Colon (tissue), 2 donors: Measurements from ENCODE around the gene SRSF3.
"Not testable (repeated sequence)": the region's sequence is repeated elsewhere in the genome, so short reads cannot be mapped to it uniquely, and the experiment has no call there.

ENCODE experiments used
- FAIRE-seq: peaks from 2 replicates; lab custom pipeline; 2012; peaks lifted over from hg19 to GRCh38; lab: Jason Lieb, UNC
- donor health status: control.
- donor health status: control.

Gene SRSF3

DNA sequence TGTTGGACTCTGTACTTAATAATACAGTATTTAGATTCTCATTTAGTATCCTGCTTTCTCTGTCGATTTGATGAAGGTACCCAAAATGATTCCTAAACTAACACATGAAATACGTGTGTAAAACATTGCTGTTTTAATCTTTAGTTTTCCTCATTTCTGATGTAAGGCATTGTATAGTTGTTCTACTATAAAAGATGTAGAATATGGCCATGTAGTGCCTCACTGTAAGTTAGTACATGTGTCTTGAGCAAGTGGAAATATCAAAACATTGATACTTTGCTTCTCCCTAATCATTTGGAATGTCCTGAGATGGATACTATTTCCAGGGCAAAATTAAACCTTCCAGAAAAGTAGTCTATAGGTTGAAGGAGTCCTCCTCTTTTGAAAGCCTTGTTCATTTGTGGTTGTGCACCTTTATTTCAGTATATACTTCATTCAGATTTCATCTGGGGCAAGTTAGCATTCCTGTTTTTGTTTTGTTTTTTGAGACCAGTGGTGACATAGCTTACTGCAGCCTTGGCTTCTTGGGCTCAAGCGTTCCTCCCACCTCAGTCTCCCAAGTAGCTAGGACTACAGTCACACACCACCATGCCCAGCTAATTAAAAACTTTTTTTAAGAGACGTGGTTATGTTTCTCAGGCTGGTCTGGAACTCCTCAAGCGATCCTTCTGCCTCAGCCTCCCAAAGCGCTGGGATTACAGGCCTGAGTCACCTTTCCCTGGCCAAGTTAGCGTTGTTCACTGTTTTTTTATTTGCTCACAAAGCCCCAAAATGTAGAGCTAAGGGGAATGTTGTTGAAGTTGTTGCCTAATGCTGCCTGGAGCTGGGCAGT is 11.6 kb downstream of the SRSF3 start:
- no peak for FAIRE-seq

DNA sequence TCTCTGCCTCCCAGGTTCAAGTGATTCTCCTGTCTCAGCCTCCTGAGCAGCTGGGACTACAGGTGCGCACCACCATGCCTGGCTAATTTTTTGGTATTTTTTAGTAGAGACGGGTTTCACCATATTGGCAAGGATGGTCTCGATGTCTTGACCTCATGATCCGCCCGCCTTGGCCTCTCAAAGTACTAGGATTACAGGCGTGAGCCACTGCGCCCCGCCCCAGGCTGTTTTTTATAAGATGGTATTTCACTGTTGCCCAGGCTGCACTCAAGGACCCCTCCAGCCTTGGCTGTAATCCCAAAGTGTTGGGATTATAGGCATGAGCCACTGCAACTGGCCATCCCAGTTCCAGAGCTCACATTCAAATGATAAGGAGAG is 13.1 kb downstream of the SRSF3 start:
- not testable (repeated sequence) for FAIRE-seq

DNA sequence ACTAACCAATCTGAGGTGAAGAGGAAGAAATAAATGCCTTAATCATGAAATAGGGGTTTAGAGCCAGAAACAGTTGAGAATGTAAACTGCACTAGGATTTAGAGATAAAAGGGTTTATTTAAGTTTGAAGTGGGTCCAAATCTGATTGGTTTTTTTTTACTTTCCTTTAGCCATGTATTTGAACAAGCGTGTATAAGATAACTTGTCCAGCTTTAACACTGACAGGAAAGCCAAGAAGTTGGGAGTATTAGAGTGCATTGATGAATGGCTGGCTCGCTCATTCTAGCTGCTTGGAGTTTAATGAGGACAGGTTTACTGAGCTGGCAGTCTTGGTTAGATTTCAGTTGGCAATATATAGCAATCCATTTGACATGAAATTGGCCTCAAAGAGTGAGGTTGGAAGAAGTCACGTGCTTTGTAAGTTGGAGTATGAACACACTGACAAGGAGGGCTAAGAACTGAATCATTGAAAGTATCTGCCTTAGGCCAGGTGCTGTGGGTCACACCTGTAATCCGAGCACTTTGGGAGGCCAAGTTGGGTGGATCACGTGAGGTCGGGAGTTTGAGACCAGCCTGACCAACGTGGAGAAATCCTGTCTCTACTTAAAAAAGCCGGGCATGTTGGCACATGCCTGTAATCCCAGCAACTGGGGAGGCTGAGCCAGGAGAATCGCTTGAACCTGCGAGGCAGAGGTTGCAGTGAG is 13.7 kb downstream of the SRSF3 start:
- FAIRE-seq = no peak

DNA sequence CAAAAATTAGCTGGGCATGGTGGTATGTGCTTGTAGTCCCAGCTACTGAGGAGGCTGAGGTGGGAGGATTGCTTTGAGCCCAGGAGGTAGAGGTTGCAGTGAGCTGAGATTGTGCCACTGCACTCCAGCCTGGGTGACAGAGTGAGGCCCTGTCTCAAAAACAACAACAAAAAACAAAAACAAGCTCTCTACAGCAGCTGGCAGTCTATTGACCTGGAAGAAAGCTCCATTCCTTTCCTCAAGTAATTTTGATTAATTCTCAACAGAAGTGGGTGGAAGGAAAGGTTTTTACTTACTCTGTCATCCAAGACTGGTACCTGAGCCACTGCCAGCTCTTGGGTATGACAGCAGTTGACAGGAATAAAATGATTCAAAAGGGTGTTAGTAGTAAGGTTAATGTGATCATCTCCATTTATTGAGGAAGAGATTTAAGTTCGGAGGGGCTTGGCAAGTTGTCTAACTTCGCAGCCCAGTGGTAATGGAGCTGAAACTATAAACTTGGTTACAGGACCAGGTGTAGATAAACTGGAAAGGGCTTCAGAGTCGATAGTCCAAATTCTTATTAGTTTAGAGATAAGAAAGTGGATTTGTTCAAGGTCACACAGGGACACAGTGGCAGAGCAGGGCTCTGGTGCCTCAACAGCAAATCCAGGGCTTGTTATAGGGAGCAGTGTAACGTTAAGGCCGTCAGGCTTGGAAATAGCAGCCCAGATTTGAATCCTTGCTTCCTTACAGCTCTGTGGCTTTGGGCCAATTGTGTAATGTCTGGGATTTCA is 14.8 kb downstream of the SRSF3 start:
- no peak for FAIRE-seq

DNA sequence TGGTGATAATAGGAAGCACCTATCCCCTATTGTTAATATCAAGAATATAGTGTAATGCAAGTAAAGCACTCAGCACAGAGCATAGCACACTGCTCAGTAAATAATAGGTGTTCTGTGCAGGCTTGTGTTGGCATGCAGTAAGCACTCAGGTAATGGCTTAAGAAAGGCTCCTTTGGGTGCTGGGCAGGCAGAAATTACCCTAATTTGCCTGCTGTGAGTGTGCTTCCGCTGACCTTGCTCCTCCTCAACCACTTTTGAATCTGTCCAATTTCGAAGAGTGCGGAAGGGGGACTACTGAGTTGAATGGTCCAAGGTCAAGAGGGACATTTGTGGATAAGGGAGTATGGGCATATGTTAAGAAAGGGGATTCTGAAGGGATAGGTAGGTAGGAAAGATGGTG is 15.4 kb downstream of the SRSF3 start:
- no peak for FAIRE-seq

DNA sequence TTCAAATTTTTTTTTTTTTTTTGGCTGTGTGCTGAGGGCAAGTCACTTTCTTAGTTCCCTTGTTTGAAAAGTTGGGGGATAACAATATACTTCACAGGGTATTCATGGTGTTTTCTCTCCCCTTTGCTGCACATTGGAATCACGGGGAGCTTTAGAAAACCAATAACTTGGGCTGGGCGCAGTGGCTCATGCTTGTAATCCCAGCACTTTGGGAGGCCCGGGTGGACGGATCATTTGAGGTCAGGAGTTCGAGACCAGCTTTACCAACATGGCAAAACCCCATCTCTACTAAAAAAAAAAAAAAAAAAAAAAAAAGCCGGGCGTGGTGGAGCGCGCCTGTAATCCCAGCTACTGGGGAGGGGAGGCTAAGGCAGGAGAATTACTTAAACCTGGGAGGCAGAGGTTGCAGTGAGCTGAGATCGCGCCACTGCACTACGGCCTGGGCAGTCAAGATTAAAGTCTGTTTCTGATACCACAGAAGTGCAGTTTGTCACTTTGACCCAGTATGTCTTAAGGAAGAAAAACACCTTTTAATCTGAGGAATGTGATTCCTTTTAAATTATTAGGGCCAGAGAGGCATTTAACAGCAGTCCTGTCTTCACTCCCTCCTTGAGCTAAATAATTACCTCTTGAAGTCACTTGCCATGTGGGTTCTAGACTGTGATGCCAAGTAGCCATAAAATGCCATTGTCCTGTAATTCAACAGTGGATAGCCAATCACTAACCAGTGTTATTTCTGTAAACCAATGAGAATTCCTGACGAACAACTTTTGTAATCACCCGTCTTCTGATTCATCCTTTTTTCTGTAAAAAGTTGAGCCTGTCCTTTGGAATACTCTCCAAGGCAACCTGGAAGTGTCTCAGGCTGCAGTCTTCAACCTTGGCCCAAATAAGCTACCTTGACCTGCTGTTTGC is 16.1 kb downstream of the SRSF3 start:
- no peak for FAIRE-seq

DNA sequence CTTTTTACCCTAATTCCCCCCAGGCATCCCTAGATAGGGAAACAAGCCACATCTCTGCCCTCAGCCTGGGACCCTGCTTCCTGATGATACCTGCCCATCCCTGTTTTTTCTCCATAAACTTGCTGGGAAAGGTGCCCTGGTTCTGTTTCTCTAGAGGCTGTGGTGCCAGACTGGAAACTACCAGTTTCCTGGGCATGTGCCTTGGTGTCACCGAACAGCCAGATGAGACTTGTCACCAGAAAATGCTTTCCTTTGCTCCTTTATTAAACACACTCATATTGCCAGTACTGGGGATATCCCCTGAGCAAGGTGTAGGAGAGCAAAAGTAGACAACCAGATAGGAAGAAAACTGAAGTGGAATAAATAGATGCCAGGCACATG is 16.8 kb downstream of the SRSF3 start:
- FAIRE-seq = no peak

DNA sequence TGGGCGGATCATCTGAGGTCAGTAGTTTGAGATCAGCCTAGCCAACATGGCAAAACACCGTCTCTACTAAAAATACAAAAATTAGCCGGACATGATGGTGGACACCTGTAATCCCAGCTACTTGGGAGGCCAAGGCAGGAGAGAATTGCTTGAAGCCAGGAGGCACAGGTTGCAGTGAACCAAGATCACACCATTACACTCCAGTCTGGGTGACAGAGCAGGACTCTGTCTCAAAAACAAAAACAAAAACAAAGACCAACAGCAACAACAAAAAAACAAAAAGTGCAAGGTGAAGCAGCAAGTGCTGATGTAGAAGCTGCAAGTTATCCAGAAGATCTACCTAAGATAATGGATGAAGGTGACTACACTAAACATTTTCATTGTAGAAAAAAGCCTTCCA is 17.5 kb downstream of the SRSF3 start:
- FAIRE-seq = not testable (repeated sequence)

DNA sequence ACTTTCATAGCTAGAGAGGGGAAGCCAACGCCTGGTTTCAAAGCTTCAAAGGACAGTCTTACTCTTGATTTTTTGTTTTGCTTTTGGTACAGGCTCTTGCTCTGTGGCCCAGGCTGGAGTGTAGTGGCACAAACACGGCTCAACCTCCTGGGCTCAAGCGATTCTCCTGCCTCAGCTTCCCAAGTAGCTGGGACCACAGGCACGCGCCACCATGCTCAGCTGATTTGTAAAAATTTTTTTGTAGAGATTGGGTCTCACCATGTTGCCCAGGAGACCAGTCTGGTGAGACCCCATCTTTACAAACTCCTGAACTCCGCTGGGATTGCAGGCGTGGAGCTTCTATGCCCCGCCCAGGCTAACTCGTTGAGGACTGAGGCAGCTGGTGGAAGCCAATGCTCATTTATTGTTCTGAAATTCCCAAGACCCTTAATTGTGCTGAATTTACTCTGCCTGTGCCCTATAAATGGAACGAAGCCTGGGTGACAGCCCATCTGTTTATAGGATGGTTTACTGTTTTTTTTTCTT is 18.0 kb downstream of the SRSF3 start:
- FAIRE-seq = no peak

DNA sequence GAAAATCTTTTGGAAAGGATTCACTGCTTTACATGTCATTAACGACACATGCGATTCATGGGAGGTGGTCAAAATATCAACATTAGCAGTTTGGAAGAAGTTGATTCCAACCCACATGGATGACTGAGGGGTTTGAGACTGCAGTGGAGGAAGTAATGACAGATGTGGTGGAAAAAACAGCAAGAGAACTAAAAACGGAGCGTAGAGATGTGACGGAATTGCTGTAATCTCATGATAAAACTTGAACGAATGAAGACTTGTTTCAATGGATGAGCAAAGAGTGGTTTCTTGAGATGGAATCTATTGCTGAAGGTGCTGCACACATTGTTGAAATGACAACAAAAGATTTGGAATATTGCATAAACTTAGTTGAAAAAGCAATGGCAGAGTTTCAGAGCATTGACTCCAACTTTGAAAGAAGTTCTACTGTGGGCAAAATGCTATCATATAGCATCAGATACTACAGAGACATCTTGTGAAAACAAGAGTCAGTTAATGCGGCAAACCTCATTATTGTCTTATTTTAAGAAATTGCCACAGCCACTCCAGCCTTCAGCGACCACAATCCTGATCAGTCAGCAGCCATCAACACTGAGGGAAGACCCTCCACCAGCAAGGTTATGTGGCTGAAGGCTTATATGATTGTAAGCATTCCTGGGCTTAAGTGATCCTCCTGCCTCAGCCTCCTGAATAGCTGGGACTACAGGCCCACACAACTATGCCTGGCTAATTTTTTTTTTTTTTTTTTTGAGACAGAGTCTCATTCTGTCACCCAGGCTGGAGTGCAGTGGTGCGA is 19.2 kb downstream of the SRSF3 start:
- FAIRE-seq = no peak

DNA sequence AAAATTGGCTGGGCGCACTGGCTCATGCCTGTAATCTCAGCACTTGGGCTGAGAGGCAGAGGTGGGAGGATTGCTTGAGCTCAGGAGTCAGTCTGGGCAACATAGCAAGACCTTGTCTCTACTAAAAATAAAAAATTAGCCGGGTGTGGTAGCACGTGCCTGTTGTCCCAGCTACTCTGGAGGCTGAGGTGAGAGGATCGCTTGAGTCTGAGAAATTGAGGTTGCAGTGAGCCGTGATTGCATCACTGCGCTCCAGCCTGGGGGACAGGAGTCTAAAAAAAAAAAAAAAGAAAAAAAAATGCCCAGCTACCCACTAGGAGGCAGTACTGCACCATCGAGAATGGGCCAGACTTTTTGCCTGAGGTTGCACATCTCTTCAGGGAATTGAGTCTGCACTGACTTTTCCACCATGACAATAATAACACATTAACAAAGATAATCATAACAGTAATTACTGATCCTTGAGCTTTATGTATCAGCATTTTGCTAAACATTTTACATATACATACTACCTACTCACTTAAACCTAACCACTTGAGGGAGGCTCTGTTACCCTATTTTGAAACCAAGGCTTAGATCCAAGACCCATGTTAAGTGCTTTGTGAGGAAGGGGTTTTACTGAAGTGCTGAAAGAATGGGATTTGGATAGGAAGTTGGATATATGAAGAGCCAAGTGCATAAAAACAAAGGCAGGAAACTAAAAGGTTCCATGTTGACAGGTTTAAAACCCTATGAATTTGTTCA is 21.0 kb downstream of the SRSF3 start:
- no peak for FAIRE-seq

DNA sequence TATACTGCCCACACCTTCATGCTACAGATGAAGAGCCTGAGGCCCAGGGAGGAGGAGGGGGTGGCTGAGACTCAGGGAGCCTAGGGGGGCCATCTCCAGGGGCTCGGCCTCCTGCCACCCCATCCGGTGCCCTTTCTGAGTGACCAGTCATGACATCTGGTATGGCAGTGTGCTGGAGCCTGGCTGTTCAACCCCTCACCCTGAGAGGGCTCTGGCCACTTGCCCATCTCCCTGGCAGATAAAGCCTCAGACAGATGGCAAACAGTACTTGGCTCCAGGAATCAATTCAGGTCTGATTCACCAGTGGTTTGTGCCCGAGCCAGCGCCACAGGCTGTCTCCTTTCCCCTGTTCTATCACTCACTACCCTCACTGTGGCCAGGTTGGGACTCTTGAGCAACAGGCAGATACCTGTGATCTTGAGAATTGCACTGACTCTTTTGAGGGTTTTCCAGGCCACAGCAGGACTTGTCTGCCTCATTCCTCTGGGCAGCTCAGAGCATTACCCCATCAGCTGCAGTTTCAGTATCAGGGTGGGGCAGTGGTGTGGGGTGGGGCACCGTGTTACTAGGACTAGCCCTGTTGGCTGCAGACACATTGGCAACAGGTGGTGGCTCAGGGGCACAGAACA is 22.8 kb downstream of the SRSF3 start:
- no peak for FAIRE-seq

DNA sequence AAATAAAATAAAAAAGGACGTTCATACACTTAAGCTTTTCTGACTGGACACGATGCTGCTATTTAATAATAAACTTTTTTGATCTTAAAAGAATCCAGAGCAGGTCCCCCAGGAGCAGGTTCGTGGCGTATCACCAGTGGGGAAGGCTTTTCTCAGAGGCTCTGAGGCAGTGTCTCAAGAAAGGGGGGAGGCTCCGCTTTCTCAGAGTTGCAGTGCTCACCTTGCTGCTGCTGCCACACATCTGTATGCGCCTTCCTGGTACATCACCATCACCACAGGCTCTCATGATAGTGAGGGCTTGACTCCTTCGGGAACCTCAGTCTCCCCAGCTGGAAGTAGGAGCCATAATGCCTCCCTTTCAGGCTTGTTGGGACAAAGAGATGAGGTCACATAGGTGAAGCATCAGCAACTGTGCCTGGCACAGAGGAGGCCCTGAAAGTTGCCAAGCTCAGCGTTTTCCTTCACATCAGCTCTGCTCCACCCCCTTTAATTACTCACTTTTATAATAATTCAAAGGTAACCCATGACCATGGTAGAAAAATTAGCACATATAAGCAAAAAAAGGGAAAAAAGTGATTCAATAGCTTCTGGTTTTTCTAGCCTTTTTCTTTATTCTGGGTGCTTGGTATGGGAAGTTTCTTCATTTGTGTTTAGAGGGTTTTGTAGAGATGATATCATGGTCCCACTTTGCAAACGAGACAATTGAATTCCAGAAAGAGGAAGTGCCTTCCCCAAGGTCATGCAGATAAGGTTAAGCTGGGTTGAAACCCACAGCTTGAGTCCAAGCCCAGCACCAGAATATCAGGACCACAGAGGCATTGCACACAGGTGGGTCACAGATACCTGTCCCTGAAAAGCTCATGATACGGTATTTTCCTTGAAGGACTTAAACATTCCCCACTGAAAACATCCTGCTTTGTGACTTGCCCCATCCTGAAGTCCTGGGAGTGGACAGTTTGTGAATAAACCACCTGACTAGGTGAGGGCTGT is 24.5 kb downstream of the SRSF3 start:
- FAIRE-seq = no peak

DNA sequence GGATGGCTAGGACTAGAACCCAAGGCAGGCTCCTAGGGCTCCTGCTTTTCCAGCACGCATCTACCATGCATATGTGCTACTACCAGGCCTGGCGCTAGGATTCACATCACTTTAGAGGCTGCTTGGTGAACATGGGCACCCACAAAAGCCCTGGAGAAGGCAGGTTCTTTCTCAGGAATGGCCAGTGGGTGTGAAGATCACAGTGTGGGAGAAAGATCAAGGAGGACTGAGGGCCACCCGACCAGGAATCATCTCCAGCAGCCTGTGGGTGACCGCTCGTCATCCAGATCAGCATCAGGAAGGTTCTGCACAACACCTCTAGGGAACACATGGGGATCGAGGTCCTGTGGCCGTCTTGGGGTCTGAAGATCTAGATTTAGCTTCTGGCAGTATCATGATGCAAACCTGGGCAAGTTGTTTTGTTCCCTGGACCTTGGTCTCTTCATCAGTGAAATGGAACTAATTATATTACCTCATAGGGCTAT is 27.3 kb downstream of the SRSF3 start:
- no peak for FAIRE-seq

DNA sequence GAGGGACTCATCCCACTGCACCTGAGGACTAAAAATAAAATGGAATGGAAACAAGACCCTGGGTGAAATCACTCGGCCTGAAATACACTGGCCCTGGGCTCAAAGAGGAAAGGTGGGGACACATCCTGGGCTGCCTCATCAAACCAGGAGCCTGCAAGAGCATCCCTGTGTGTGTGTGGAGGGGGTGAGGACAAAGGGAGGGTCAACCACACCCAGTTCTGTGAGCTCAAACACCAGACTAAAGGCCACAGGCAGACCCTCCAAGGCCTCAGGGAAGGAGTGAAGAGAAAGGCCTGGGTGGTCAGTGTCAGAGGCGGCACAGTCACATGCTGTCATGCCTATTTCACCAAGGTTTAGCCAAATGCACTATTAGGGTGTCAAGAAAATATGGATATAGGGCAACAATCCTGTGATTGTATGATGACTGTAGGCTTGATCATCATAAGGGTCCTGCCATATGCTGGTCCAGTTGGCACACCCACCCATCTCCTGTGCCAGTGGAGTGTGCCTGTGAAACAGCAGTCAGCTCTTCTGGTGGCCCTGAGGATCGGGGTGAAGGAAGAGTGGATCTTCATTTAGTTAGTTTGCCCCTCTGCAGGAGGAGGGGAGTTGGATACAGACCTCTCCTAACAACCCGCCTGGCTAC is 28.9 kb downstream of the SRSF3 start:
- no peak for FAIRE-seq

DNA sequence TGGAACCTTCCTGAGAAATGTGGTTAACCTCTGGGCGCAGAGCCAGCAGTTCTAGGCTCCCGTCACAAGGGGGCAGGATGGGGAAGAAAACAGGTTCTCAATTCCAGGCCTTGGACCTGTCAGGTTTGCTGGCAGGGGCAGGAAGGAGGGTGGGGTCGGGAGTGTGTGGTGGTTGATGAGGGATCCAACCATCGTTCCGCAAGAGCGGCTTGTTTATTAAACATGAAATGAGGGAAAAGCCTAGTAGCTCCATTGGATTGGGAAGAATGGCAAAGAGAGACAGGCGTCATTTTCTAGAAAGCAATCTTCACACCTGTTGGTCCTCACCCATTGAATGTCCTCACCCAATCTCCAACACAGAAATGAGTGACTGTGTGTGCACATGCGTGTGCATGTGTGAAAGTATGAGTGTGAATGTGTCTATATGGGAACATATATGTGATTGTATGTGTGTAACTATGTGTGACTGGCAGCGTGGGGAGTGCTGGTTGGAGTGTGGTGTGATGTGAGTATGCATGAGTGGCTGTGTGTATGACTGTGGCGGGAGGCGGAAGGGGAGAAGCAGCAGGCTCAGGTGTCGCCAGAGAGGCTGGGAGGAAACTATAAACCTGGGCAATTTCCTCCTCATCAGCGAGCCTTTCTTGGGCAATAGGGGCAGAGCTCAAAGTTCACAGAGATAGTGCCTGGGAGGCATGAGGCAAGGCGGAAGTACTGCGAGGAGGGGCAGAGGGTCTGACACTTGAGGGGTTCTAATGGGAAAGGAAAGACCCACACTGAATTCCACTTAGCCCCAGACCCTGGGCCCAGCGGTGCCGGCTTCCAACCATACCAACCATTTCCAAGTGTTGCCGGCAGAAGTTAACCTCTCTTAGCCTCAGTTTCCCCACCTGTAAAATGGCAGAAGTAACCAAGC is 29.6 kb downstream of the SRSF3 start:
- FAIRE-seq = no peak
